Left lung (tissue), 10 donors: ENCODE results near the gene NCKAP1. TPM values are rescaled to one million over a fixed set of nuclear protein-coding genes. Genes with fewer than 3 reads are reported as not detected.

Experiments
- ATAC-seq: fragments of 200-7000 bp; cut with Tn5 transposase; one replicate; pipeline ENCODE4 v1.9.1; 2020; ENCODE audit warnings: moderate library complexity
- DNase-seq, 4 donors: peaks; one replicate each; pipeline ENCODE4 v3.0.0-alpha.2; 2013 to 2020
- H3K27ac ChIP-seq, 2 donors: fragments of 200-600 bp; sonication (generic) in 1 of 2; one replicate each; pipeline versions ENCODE4 v1.5.0 to v1.8.0; 2020 to 2021
- H3K27me3 ChIP-seq, 2 donors: fragments of 200-600 bp; sonication (generic) in 1 of 2; one replicate each; pipeline versions ENCODE4 v1.5.0 to v1.8.0; 2020 to 2021
- H3K36me3 ChIP-seq, 2 donors: fragments of 200-600 bp; sonication (generic) in 1 of 2; one replicate each; pipeline versions ENCODE4 v1.5.0 to v1.8.0; 2020 to 2021
- H3K4me1 ChIP-seq, 2 donors: fragments of 200-600 bp; one replicate each; pipeline ENCODE4 v1.8.0; 2021
- H3K4me3 ChIP-seq, 2 donors: fragments of 200-600 bp; sonication (generic) in 1 of 2; one replicate each; pipeline versions ENCODE4 v1.5.0 to v1.8.0; 2020 to 2021; ENCODE audit warnings: mild to moderate bottlenecking in 1 of 2
- H3K9me3 ChIP-seq, 2 donors: fragments of 200-600 bp; sonication (generic) in 1 of 2; one replicate each; pipeline versions ENCODE4 v1.5.0 to v1.8.0; 2020 to 2021
- CTCF ChIP-seq, 2 donors: fragments of 200-600 bp; sonication (generic) in 1 of 2; IDR thresholded peaks; one replicate each; pipeline versions ENCODE4 v1.5.0 to v1.8.0; 2021; ENCODE audit warnings: antibody characterized with exemption in 2 of 2
- intact Hi-C, 2 donors: fragments of 100-400 bp; cut with DNase I; formaldehyde crosslinking; loops; one replicate each; pipeline versions ENCODE4 v1.11.2 to v1.14.2; 2022
- polyA plus RNA-seq, 6 donors: library from polyadenylated mRNA; unstranded; fragments of 120-200 nt; gene quantifications; one replicate each; pipeline ENCODE4 v1.2.1, GENCODE V29; 2013; ENCODE audit not compliant: insufficient read length in 6 of 6
- total RNA-seq, 2 donors: library from RNA; stranded (reverse); fragmentation: NEBNext Ultra II Directional; extraction: Animal tissue kit (Norgen Biotek cat#: 25700); gene quantifications; one replicate each; pipeline ENCODE4 v1.2.1, GENCODE V29; 2021
- donor health status: DM: no; HTN: yes; CAD: no.
- donor health status: DM: no; HTN: no; CAD: no.

The NCKAP1 gene
- total and polyA plus RNA-seq, 8 donors: 98.3 to 128 (median 117) TPM

GRCh38 chr2:183035954-183036669 is 2.1 kb downstream of the NCKAP1 start:
- peak overlapping the region in 1 of 2 donors; percentile 56 for H3K4me3 ChIP-seq
- ATAC-seq: no peak
- no peaks in the 10 kb centered on the region for H3K9me3 ChIP-seq
- intact Hi-C loops: no loop called here
- peaks cover 4 to 48% of the 10 kb centered on the region in 2 donors for H3K4me1 ChIP-seq
- DNase-seq: no peak
- TF ChIP-seq CTCF (IDR thresholded peaks at IDR 0.05): no peak
- H3K27me3 ChIP-seq: peaks cover 0 to 100% of the 10 kb centered on the region in 2 donors
- peak overlapping the region; percentile 37 to 99 for H3K27ac ChIP-seq
- H3K36me3 ChIP-seq: no peaks in the 10 kb centered on the region

- DNase-seq (no peak), ATAC-seq (no peak)
- Histone ChIP-seq H3K4me1 (peaks cover 4 to 54% of the 10 kb centered on the region in 2 donors), H3K27ac (peak overlapping the region in 1 of 2 donors; percentile 28), H3K9me3 (no peaks in the 10 kb centered on the region), H3K27me3 (peaks cover 0 to 100% of the 10 kb centered on the region in 2 donors), H3K36me3 (no peaks in the 10 kb centered on the region), H3K4me3 (peak overlapping the region in 1 of 2 donors; percentile 56)
- TF ChIP-seq CTCF (IDR thresholded peaks at IDR 0.05): no peak
- intact Hi-C loops: no loop called here
Measured at GRCh38 chr2:183035298-183035953, 2.8 kb downstream of the NCKAP1 start.

GRCh38 chr2:183034806-183035205 is 3.5 kb downstream of the NCKAP1 start:
- Histone ChIP-seq H3K27ac (peak overlapping the region in 1 of 2 donors; percentile 28), H3K36me3 (no peaks in the 10 kb centered on the region), H3K9me3 (no peaks in the 10 kb centered on the region), H3K4me1 (peaks cover 4 to 54% of the 10 kb centered on the region in 2 donors), H3K27me3 (peaks cover 0 to 100% of the 10 kb centered on the region in 2 donors), H3K4me3 (no peak overlapping the region)
- ATAC-seq (no peak), DNase-seq (no peak)
- intact Hi-C loops: no loop called here
- TF ChIP-seq CTCF (IDR thresholded peaks at IDR 0.05): no peak

GRCh38 chr2:183033951-183034350 is 4.3 kb downstream of the NCKAP1 start:
- no peaks in the 10 kb centered on the region for H3K9me3 ChIP-seq
- peaks cover 0 to 100% of the 10 kb centered on the region in 2 donors for H3K27me3 ChIP-seq
- H3K4me3 ChIP-seq: no peak overlapping the region
- ATAC-seq (no peak), DNase-seq (no peak)
- no peak for TF ChIP-seq CTCF (IDR thresholded peaks at IDR 0.05)
- intact Hi-C loops: no loop called here
- H3K4me1 ChIP-seq: peaks cover 4 to 48% of the 10 kb centered on the region in 2 donors
- H3K27ac ChIP-seq: no peak overlapping the region
- H3K36me3 ChIP-seq: no peaks in the 10 kb centered on the region
